NT2/D1 (cell line): Measurements from ENCODE around the gene SRGAP1.

Source experiments
- DNase-seq: peaks from one replicate; pipeline ENCODE4 v3.0.0-alpha.2; 2011; ENCODE audit warnings: low read depth, low spot score
- H3K27me3 ChIP-seq: 2 replicates; pipeline ENCODE4 v1.6.0; 2011; ENCODE audit warnings: mild to moderate bottlenecking; ENCODE audit not compliant: insufficient read length, insufficient read depth
- H3K36me3 ChIP-seq: 2 replicates; pipeline ENCODE4 v1.6.1; 2011; ENCODE audit warnings: mild to moderate bottlenecking, low read length, mixed read lengths; ENCODE audit not compliant: insufficient read depth, insufficient read length
- H3K4me1 ChIP-seq: 2 replicates; pipeline ENCODE4 v1.5.1; 2011; ENCODE audit not compliant: insufficient read depth, insufficient read length
- H3K4me3 ChIP-seq: 2 replicates; pipeline ENCODE4 v1.5.1; 2011; ENCODE audit warnings: low read depth; ENCODE audit not compliant: insufficient read length
- H3K9ac ChIP-seq: 2 replicates; pipeline ENCODE4 v1.6.0; 2011; ENCODE audit warnings: low read depth; ENCODE audit not compliant: insufficient read length
- H3K9me3 ChIP-seq: 2 replicates; pipeline ENCODE4 v1.5.1; 2011; ENCODE audit warnings: mild to moderate bottlenecking, low read length; ENCODE audit not compliant: insufficient read depth
- SUZ12 ChIP-seq: IDR thresholded peaks from 2 replicates; pipeline ENCODE4 v1.6.1; 2011; ENCODE audit not compliant: insufficient read length, insufficient read depth; ENCODE audit errors: extremely low read depth
- YY1 ChIP-seq: IDR thresholded peaks from 2 replicates; pipeline ENCODE4 v1.6.1; 2011; ENCODE audit not compliant: insufficient read length, insufficient read depth
- ZNF274 ChIP-seq: IDR thresholded peaks from 2 replicates; pipeline ENCODE4 v1.6.1; 2011; ENCODE audit warnings: mild to moderate bottlenecking, low read depth, low read length

SRGAP1 gene

GRCh38 chr12:63897931-63898330 lies 53.4 kb downstream of the SRGAP1 start:
- Histone ChIP-seq H3K4me1 (no peaks in the 10 kb centered on the region), H3K27me3 (no peaks in the 10 kb centered on the region), H3K36me3 (no peaks in the 10 kb centered on the region), H3K9ac (no peak overlapping the region), H3K4me3 (no peak overlapping the region), H3K9me3 (no peaks in the 10 kb centered on the region)
- TF ChIP-seq YY1 (no peak), ZNF274 (no peak), SUZ12 (no peak)
- no peak for DNase-seq

- TF ChIP-seq YY1 (no peak), SUZ12 (no peak), ZNF274 (no peak)
- Histone ChIP-seq H3K9ac (no peak overlapping the region), H3K4me3 (no peak overlapping the region), H3K27me3 (no peaks in the 10 kb centered on the region), H3K36me3 (no peaks in the 10 kb centered on the region), H3K9me3 (no peaks in the 10 kb centered on the region), H3K4me1 (no peaks in the 10 kb centered on the region)
- DNase-seq, result no peak
These were observed 54.4 kb downstream of the SRGAP1 start for GRCh38 chr12:63898764-63899337.

GRCh38 chr12:63899396-63899795 lies 54.9 kb downstream of the SRGAP1 start:
- Histone ChIP-seq H3K27me3 (no peaks in the 10 kb centered on the region), H3K36me3 (no peaks in the 10 kb centered on the region), H3K4me1 (no peaks in the 10 kb centered on the region), H3K9ac (no peak overlapping the region), H3K9me3 (no peaks in the 10 kb centered on the region), H3K4me3 (no peak overlapping the region)
- DNase-seq, result no peak
- no peak for TF ChIP-seq SUZ12
- no peak for TF ChIP-seq YY1
- no peak for TF ChIP-seq ZNF274

- no peak for DNase-seq
- Histone ChIP-seq H3K4me1 (no peaks in the 10 kb centered on the region), H3K4me3 (no peak overlapping the region), H3K9ac (no peak overlapping the region), H3K9me3 (no peaks in the 10 kb centered on the region), H3K36me3 (no peaks in the 10 kb centered on the region), H3K27me3 (no peaks in the 10 kb centered on the region)
- no peak for TF ChIP-seq ZNF274
- no peak for TF ChIP-seq YY1
- no peak for TF ChIP-seq SUZ12
These were observed 56.7 kb downstream of the SRGAP1 start for GRCh38 chr12:63900922-63901793.

GRCh38 chr12:63904653-63905052 lies 60.2 kb downstream of the SRGAP1 start:
- TF ChIP-seq SUZ12, result no peak
- TF ChIP-seq YY1, result no peak
- no peak for TF ChIP-seq ZNF274
- Histone ChIP-seq H3K9ac (no peak overlapping the region), H3K9me3 (no peaks in the 10 kb centered on the region), H3K27me3 (no peaks in the 10 kb centered on the region), H3K4me1 (no peaks in the 10 kb centered on the region), H3K36me3 (no peaks in the 10 kb centered on the region), H3K4me3 (no peak overlapping the region)
- DNase-seq, result no peak

- no peaks in the 10 kb centered on the region for H3K4me1 ChIP-seq
- no peak for DNase-seq
- no peak overlapping the region for H3K9ac ChIP-seq
- no peak overlapping the region for H3K4me3 ChIP-seq
- H3K36me3 ChIP-seq, result no peaks in the 10 kb centered on the region
- no peak for TF ChIP-seq ZNF274
- TF ChIP-seq SUZ12, result no peak
- TF ChIP-seq YY1, result no peak
- no peaks in the 10 kb centered on the region for H3K9me3 ChIP-seq
- H3K27me3 ChIP-seq, result no peaks in the 10 kb centered on the region
These were observed 61.0 kb downstream of the SRGAP1 start for GRCh38 chr12:63905544-63905943.

- no peaks in the 10 kb centered on the region for H3K9me3 ChIP-seq
- TF ChIP-seq YY1, result no peak
- TF ChIP-seq SUZ12, result no peak
- TF ChIP-seq ZNF274, result no peak
- H3K9ac ChIP-seq, result no peak overlapping the region
- H3K4me3 ChIP-seq, result no peak overlapping the region
- DNase-seq, result no peak
- no peaks in the 10 kb centered on the region for H3K4me1 ChIP-seq
- no peaks in the 10 kb centered on the region for H3K36me3 ChIP-seq
- no peaks in the 10 kb centered on the region for H3K27me3 ChIP-seq
These were observed 62.4 kb downstream of the SRGAP1 start for GRCh38 chr12:63906876-63907275.
